Keratinocyte (primary cell): ENCODE data around the gene POLD1. TPM values are rescaled to one million over a fixed set of nuclear protein-coding genes. Genes with fewer than 3 reads are reported as not detected.

ENCODE experiments used
- DNase-seq: peaks from one replicate; pipeline ENCODE4 v3.0.0-alpha.2; 2011; ENCODE audit warnings: low read depth, missing footprints, low spot score
- FAIRE-seq: peaks from 2 replicates; lab custom pipeline; 2011; peaks lifted over from hg19 to GRCh38; lab: Jason Lieb, UNC
- H2AFZ ChIP-seq: 2 replicates; pipeline ENCODE4 v1.6.0; 2012; ENCODE audit warnings: low read length, control low read depth, inconsistent platforms; ENCODE audit not compliant: control insufficient read depth
- H3K27ac ChIP-seq: 2 replicates; pipeline ENCODE4 v1.5.1; 2011; ENCODE audit warnings: low read length; ENCODE audit not compliant: control insufficient read depth, insufficient read depth
- H3K27me3 ChIP-seq: 3 replicates; pipeline ENCODE4 v1.6.0; 2011; ENCODE audit warnings: low read length; ENCODE audit not compliant: control insufficient read depth, insufficient read depth; ENCODE audit errors: extremely low read depth
- H3K36me3 ChIP-seq, 2 experiments: 2 replicates in 1 of 2; 3 replicates in 1 of 2; pipeline ENCODE4 v1.5.1; 2011; ENCODE audit warnings: low read length in 2 of 2, mild to moderate bottlenecking in 1 of 2; ENCODE audit not compliant: control insufficient read depth in 2 of 2, insufficient read depth in 2 of 2; ENCODE audit errors: extremely low read depth in 1 of 2
- H3K4me1 ChIP-seq: 3 replicates; pipeline ENCODE4 v1.5.1; 2011; ENCODE audit warnings: low read length; ENCODE audit not compliant: control insufficient read depth, insufficient read depth; ENCODE audit errors: extremely low read depth
- H3K4me2 ChIP-seq: 3 replicates; pipeline ENCODE4 v1.6.0; 2011; ENCODE audit warnings: low read depth, low read length; ENCODE audit not compliant: control insufficient read depth, insufficient read depth; ENCODE audit errors: extremely low read depth
- H3K4me3 ChIP-seq, 3 experiments: fragments of 200-600 bp in 1 of 3; sonication (generic) in 1 of 3; 2 replicates in 2 of 3; 3 replicates in 1 of 3; pipeline ENCODE4 v1.5.1; 2011 to 2016; ENCODE audit warnings: low read length in 3 of 3, mild to moderate bottlenecking in 3 of 3, control low read depth in 2 of 3, inconsistent platforms in 1 of 3, low read depth in 1 of 3, mixed read lengths in 1 of 3, mixed run types in 1 of 3, moderate library complexity in 1 of 3; ENCODE audit not compliant: control insufficient read depth in 2 of 3, insufficient read depth in 2 of 3; ENCODE audit errors: extremely low read depth in 1 of 3
- H3K79me2 ChIP-seq: 2 replicates; pipeline ENCODE4 v1.6.0; 2012; ENCODE audit warnings: low read length; ENCODE audit not compliant: control insufficient read depth, insufficient read depth
- H3K9ac ChIP-seq: 3 replicates; pipeline ENCODE4 v1.6.0; 2011; ENCODE audit warnings: low read length; ENCODE audit not compliant: control insufficient read depth, insufficient read depth; ENCODE audit errors: extremely low read depth
- H3K9me1 ChIP-seq: 3 replicates; pipeline ENCODE4 v1.6.0; 2011; ENCODE audit warnings: low read length; ENCODE audit not compliant: control insufficient read depth, insufficient read depth; ENCODE audit errors: extremely low read depth
- H3K9me3 ChIP-seq: 2 replicates; pipeline ENCODE4 v1.5.1; 2012; ENCODE audit warnings: low read depth, low read length; ENCODE audit not compliant: control insufficient read depth
- H4K20me1 ChIP-seq: 3 replicates; pipeline ENCODE4 v1.6.0; 2011; ENCODE audit warnings: low read length; ENCODE audit not compliant: control insufficient read depth, insufficient read depth; ENCODE audit errors: extremely low read depth
- EZH2 ChIP-seq: IDR thresholded peaks from one replicate; pipeline ENCODE4 v1.6.1; 2012; ENCODE audit warnings: inconsistent platforms, mild to moderate bottlenecking, low read length, moderate library complexity
- dilution Hi-C: fragments of 300-500 bp; cut with MboI; formaldehyde crosslinking; loops from one replicate; pipeline ENCODE4 v1.7.0; 2020; ENCODE audit warnings: low sequenced_read_pairs; ENCODE audit not compliant: extremely low pct_ligation_motif_present
- polyA plus RNA-seq, 5 experiments: library from polyadenylated mRNA; depleted of rRNA in 3 of 5; stranded (reverse) in 3 of 5; stranded (forward) in 1 of 5; unstranded in 1 of 5; fragments of >200 nt; gene quantifications; 1 replicate in 1 of 5; 2 replicates in 3 of 5; 3 replicates in 1 of 5; pipeline versions ENCODE4 v1.2.1 to v1.2.3, GENCODE V29; 2011 to 2012; ENCODE audit warnings: missing spikeins in 2 of 5, low read depth in 1 of 5, low replicate concordance in 1 of 5
- TF ChIP-seq, protein P1 (sequence below), 3 experiments: IDR thresholded peaks in 1 of 3; conservative IDR thresholded peaks in 1 of 3; optimal IDR thresholded peaks in 1 of 3; 2 replicates in 2 of 3; 3 replicates in 1 of 3; pipeline versions ENCODE3 to v1.5.1; 2011; ENCODE audit warnings: low read length in 3 of 3, mild to moderate bottlenecking in 3 of 3, moderate library complexity in 2 of 3, control low read depth in 1 of 3, inconsistent platforms in 1 of 3; ENCODE audit not compliant: insufficient read depth in 2 of 3; ENCODE audit errors: extremely low read depth in 1 of 3

The POLD1 gene
- polyA plus RNA-seq, 1 donor (not counting 4 experiments of a cell fraction or from before 2014, with no cell fraction given), result 8.7 TPM

DNA sequence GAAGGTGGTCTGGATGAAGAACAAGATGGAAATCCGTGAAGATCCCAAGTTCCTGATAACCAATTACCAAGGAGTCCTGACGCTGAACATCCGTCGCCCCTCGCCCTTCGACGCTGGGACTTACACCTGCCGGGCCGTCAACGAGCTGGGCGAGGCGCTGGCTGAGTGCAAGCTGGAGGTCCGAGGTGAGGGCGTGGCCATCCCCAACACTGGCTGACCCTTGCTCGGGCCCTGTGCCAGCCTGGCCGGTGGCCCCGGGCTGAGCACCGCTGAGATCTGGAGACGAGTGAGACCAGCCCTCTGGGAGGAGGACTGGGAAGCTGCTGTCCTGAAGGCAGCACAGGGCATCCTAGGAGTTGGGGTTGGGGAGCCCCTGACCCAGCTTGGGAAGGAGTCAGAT lies 80.2 kb downstream of the POLD1 start:
- H3K4me3 ChIP-seq, result no peak overlapping the region
- no peak overlapping the region for H2AFZ ChIP-seq
- no peaks in the 10 kb centered on the region for H3K4me1 ChIP-seq
- dilution Hi-C loops, result no loop called here
- no peak overlapping the region for H3K4me2 ChIP-seq
- no peak for FAIRE-seq
- no peak for TF ChIP-seq EZH2
- TF ChIP-seq, protein P1, sequence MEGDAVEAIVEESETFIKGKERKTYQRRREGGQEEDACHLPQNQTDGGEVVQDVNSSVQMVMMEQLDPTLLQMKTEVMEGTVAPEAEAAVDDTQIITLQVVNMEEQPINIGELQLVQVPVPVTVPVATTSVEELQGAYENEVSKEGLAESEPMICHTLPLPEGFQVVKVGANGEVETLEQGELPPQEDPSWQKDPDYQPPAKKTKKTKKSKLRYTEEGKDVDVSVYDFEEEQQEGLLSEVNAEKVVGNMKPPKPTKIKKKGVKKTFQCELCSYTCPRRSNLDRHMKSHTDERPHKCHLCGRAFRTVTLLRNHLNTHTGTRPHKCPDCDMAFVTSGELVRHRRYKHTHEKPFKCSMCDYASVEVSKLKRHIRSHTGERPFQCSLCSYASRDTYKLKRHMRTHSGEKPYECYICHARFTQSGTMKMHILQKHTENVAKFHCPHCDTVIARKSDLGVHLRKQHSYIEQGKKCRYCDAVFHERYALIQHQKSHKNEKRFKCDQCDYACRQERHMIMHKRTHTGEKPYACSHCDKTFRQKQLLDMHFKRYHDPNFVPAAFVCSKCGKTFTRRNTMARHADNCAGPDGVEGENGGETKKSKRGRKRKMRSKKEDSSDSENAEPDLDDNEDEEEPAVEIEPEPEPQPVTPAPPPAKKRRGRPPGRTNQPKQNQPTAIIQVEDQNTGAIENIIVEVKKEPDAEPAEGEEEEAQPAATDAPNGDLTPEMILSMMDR (optimal IDR thresholded peaks at IDR 0.05 in 1 of 3, IDR thresholded peaks at IDR 0.05 in 1 of 3, conservative IDR thresholded peaks at IDR 0.05 in 1 of 3; ENCODE audit: extremely low read depth in 1 of 3, insufficient read depth in 2 of 3, low read length in 3 of 3), result no peak
- no peaks in the 10 kb centered on the region for H3K79me2 ChIP-seq
- no peaks in the 10 kb centered on the region for H3K9me1 ChIP-seq
- no peaks in the 10 kb centered on the region for H4K20me1 ChIP-seq
- H3K27ac ChIP-seq, result no peak overlapping the region
- no peak for DNase-seq
- peaks cover 11% of the 10 kb centered on the region for H3K27me3 ChIP-seq
- H3K9me3 ChIP-seq, result no peaks in the 10 kb centered on the region
- no peaks in the 10 kb centered on the region for H3K36me3 ChIP-seq
- H3K9ac ChIP-seq, result no peak overlapping the region

DNA sequence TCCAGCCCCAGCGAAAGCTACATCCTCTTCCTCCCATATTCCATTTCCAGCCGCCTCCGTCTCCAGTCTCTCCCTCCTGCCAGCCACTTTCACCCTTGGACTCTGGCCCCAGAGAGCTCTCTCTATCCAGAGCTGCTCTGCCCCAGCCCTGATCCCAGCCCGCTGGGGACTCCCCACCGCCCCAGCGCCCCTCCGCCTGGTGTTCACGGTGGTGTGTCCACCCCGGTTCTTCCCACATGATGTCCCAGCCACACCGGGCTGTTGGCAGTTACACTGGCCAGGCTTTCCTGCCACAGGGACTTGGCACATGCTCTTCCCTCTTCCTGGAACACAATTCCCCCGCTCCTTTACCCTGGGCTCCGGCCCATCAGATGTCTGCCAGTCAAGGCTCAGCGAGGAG lies 80.9 kb downstream of the POLD1 start:
- Histone ChIP-seq H4K20me1 (no peaks in the 10 kb centered on the region), H3K27me3 (peaks cover 11% of the 10 kb centered on the region), H3K9me1 (no peaks in the 10 kb centered on the region), H3K79me2 (no peaks in the 10 kb centered on the region), H3K9me3 (no peaks in the 10 kb centered on the region), H3K4me2 (no peak overlapping the region), H3K4me3 (no peak overlapping the region), H3K27ac (no peak overlapping the region), H3K4me1 (no peaks in the 10 kb centered on the region), H2AFZ (no peak overlapping the region), H3K36me3 (no peaks in the 10 kb centered on the region), H3K9ac (no peak overlapping the region)
- TF ChIP-seq, protein P1 (optimal IDR thresholded peaks at IDR 0.05 in 1 of 3, IDR thresholded peaks at IDR 0.05 in 1 of 3, conservative IDR thresholded peaks at IDR 0.05 in 1 of 3; ENCODE audit: extremely low read depth in 1 of 3, insufficient read depth in 2 of 3, low read length in 3 of 3), result no peak
- no peak for TF ChIP-seq EZH2
- DNase-seq (no peak), FAIRE-seq (no peak)
- dilution Hi-C loops, result no loop called here
